Hepatocyte (in vitro differentiated cells): ENCODE measurements around the gene S100A11. TPM values are rescaled to one million over a fixed set of nuclear protein-coding genes. Genes with fewer than 3 reads are reported as not detected.

ENCODE experiments used
- DNase-seq: peaks from one replicate; pipeline ENCODE4 v3.0.0-alpha.2; 2016; ENCODE audit warnings: low spot score
- H2AFZ ChIP-seq: fragments of 200-600 bp; sonication (generic); 2 replicates; pipeline ENCODE4 v1.6.0; 2016; ENCODE audit warnings: antibody characterized with exemption, mild to moderate bottlenecking
- H3K27ac ChIP-seq: fragments of 200-600 bp; sonication (generic); 2 replicates; pipeline ENCODE4 v1.5.1; 2016; ENCODE audit warnings: mild to moderate bottlenecking
- H3K27me3 ChIP-seq: fragments of 200-600 bp; sonication (generic); 2 replicates; pipeline ENCODE4 v1.6.1; 2016
- H3K36me3 ChIP-seq: fragments of 200-600 bp; sonication (generic); replicated peaks from 2 replicates; pipeline ENCODE4 v1.5.1; 2016; ENCODE audit warnings: low read depth; ENCODE audit not compliant: insufficient read depth
- H3K4me1 ChIP-seq: fragments of 200-600 bp; sonication (generic); 2 replicates; pipeline ENCODE4 v1.5.1; 2016; ENCODE audit warnings: mild to moderate bottlenecking, moderate library complexity; ENCODE audit not compliant: insufficient read depth
- H3K4me2 ChIP-seq: fragments of 200-600 bp; sonication (generic); 2 replicates; pipeline ENCODE4 v1.6.0; 2016
- H3K4me3 ChIP-seq: fragments of 200-600 bp; sonication (generic); 2 replicates; pipeline ENCODE4 v1.5.1; 2016; ENCODE audit warnings: mild to moderate bottlenecking
- H3K79me2 ChIP-seq: fragments of 200-600 bp; sonication (generic); 2 replicates; pipeline ENCODE4 v1.6.0; 2017; ENCODE audit warnings: mild to moderate bottlenecking
- H3K9me2 ChIP-seq: fragments of 200-600 bp; sonication (generic); replicated peaks from 2 replicates; pipeline ENCODE4 v1.6.0; 2017; ENCODE audit warnings: mild to moderate bottlenecking; ENCODE audit not compliant: insufficient read depth
- H3K9me3 ChIP-seq: fragments of 200-600 bp; sonication (generic); 2 replicates; pipeline ENCODE4 v1.5.1; 2016; ENCODE audit warnings: low read depth, mild to moderate bottlenecking
- H4K20me1 ChIP-seq: fragments of 200-600 bp; sonication (generic); 2 replicates; pipeline ENCODE4 v1.6.0; 2016; ENCODE audit warnings: mild to moderate bottlenecking; ENCODE audit not compliant: insufficient read depth, poor library complexity, severe bottlenecking
- CTCF ChIP-seq: fragments of 200-600 bp; sonication (generic); IDR thresholded peaks from 2 replicates; pipeline ENCODE4 v1.5.1; 2016; ENCODE audit warnings: antibody characterized with exemption, mild to moderate bottlenecking; ENCODE audit not compliant: poor library complexity
- EZH2 ChIP-seq: fragments of 200-600 bp; sonication (generic); IDR thresholded peaks from 2 replicates; pipeline ENCODE4 v1.6.1; 2016; ENCODE audit warnings: antibody characterized with exemption, mild to moderate bottlenecking, borderline replicate concordance
- EZH2phosphoT487 ChIP-seq: fragments of 200-600 bp; sonication (generic); IDR thresholded peaks from one replicate; pipeline ENCODE4 v1.6.1; 2018; ENCODE audit warnings: antibody characterized with exemption, mild to moderate bottlenecking, low read depth, moderate library complexity; ENCODE audit not compliant: unreplicated experiment, severe bottlenecking
- WGBS: methylation state at CpG from one replicate; pipeline ENCODE4 v1.1.6; 2016; ENCODE audit warnings: low lambda C conversion rate; ENCODE audit errors: missing lambda C conversion rate; 5-methylcytosine and 5-hydroxymethylcytosine counted together
- polyA plus RNA-seq: library from polyadenylated mRNA; unstranded; fragments of >200 nt; fragmentation: Nextera tagmentation; extraction: Ambion mirVana; gene quantifications from 2 replicates; pipeline ENCODE4 v1.2.1, GENCODE V29; 2016
- total RNA-seq: library from RNA; depleted of rRNA; stranded (reverse); fragments of >200 nt; gene quantifications from 2 replicates; pipeline ENCODE4 v1.2.3, GENCODE V29; 2014

S100A11 gene
- total and polyA plus RNA-seq, 2 experiments from 2014 or later, result 258 to 1,491 TPM

GRCh38 chr1:152034654-152035538 is 1.9 kb downstream of the S100A11 start:
- Histone ChIP-seq H3K9me2 (no peaks in the 10 kb centered on the region), H3K4me2 (peak overlapping the region; percentile 81), H3K27me3 (no peaks in the 10 kb centered on the region), H3K9me3 (no peaks in the 10 kb centered on the region), H3K36me3 (no peaks in the 10 kb centered on the region), H4K20me1 (no peaks in the 10 kb centered on the region), H3K4me3 (peak overlapping the region; percentile 84), H3K79me2 (peaks cover 26% of the 10 kb centered on the region), H3K4me1 (peaks cover 17% of the 10 kb centered on the region), H3K27ac (peak overlapping the region; percentile 100), H2AFZ (no peak overlapping the region)
- 5% methylated on average over 8 of the region's 8 CpGs for WGBS
- TF ChIP-seq EZH2phosphoT487 (no peak), CTCF (peak; percentile 62)
- peak; percentile 83 for DNase-seq

DNA sequence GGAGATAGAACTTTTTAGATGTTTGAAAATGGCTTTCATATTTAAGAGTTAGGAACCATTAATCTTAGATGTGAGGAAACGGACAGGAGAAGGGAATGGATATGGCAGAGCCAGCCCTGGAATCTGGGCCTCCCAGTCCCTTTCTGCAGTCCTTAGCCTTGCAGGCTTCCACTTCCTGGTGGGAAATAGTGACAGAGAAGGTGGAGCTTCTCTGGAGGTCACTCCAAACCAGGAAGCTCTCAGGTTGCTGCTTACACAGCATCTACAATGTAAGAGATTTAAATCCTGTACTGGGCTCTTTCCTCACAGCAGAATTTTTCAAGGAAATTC is 2.5 kb downstream of the S100A11 start:
- peaks cover 17% of the 10 kb centered on the region for H3K4me1 ChIP-seq
- no peak for TF ChIP-seq EZH2
- TF ChIP-seq EZH2phosphoT487, result no peak
- no peak for TF ChIP-seq CTCF
- no peaks in the 10 kb centered on the region for H3K36me3 ChIP-seq
- H2AFZ ChIP-seq, result no peak overlapping the region
- 44% methylated on average over 1 of the region's 1 CpG for WGBS
- H4K20me1 ChIP-seq, result no peaks in the 10 kb centered on the region
- no peaks in the 10 kb centered on the region for H3K9me2 ChIP-seq
- H3K9me3 ChIP-seq, result no peaks in the 10 kb centered on the region
- peak overlapping the region; percentile 14 for H3K4me3 ChIP-seq
- no peaks in the 10 kb centered on the region for H3K27me3 ChIP-seq
- H3K4me2 ChIP-seq, result peak overlapping the region; percentile 81
- H3K27ac ChIP-seq, result peak overlapping the region; percentile 100
- H3K79me2 ChIP-seq, result peaks cover 26% of the 10 kb centered on the region
- no peak for DNase-seq

GRCh38 chr1:152029929-152030211 is 6.9 kb downstream of the S100A11 start:
- WGBS, result 97% methylated on average over 4 of the region's 4 CpGs
- Histone ChIP-seq H3K4me1 (peaks cover 13% of the 10 kb centered on the region), H3K27ac (no peak overlapping the region), H3K9me2 (no peaks in the 10 kb centered on the region), H3K9me3 (no peaks in the 10 kb centered on the region), H3K36me3 (no peaks in the 10 kb centered on the region), H3K27me3 (no peaks in the 10 kb centered on the region), H2AFZ (no peak overlapping the region), H3K4me3 (no peak overlapping the region), H3K4me2 (no peak overlapping the region), H4K20me1 (no peaks in the 10 kb centered on the region), H3K79me2 (peaks cover 17% of the 10 kb centered on the region)
- no peak for TF ChIP-seq EZH2
- no peak for TF ChIP-seq EZH2phosphoT487
- TF ChIP-seq CTCF, result no peak
- DNase-seq, result no peak
